Body of pancreas (tissue), 4 donors: ENCODE results near the gene ZSWIM6.

Experiments
- POLR2A ChIP-seq, 3 donors: fragments of 450-650 bp; IDR thresholded peaks; one replicate each; pipeline ENCODE4 v1.6.1; 2016; ENCODE audit warnings: antibody characterized with exemption in 3 of 3, mild to moderate bottlenecking in 2 of 3
- TF ChIP-seq, protein P1 (sequence below), 7 experiments: fragments of 450-650 bp in 4 of 7; fragments of 200-600 bp in 3 of 7; sonication (generic) in 3 of 7; IDR thresholded peaks; one replicate each; pipeline ENCODE4 v1.5.1; 2016 to 2019; ENCODE audit warnings: antibody characterized with exemption in 7 of 7

DNA sequence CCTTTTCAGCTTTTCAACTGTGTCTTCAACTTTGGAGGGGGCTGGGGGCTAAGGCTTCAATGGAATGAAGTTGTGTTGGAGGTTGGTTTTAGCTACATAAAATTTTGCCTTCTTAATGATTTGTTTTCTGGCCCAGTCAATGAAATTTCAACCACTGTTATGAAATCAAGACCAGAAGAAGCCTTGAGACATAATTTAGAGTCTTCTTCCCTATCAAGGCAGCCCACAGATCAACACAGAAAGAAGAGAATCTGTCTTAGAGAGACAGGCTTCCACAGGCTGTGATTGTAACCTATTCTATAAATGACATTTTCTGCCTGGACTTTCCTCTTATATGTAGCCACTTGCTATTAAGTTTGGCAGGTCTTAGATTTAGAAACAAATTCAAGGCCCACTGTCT lies 46.5 kb upstream of the ZSWIM6 start:
- TF ChIP-seq, protein P1, sequence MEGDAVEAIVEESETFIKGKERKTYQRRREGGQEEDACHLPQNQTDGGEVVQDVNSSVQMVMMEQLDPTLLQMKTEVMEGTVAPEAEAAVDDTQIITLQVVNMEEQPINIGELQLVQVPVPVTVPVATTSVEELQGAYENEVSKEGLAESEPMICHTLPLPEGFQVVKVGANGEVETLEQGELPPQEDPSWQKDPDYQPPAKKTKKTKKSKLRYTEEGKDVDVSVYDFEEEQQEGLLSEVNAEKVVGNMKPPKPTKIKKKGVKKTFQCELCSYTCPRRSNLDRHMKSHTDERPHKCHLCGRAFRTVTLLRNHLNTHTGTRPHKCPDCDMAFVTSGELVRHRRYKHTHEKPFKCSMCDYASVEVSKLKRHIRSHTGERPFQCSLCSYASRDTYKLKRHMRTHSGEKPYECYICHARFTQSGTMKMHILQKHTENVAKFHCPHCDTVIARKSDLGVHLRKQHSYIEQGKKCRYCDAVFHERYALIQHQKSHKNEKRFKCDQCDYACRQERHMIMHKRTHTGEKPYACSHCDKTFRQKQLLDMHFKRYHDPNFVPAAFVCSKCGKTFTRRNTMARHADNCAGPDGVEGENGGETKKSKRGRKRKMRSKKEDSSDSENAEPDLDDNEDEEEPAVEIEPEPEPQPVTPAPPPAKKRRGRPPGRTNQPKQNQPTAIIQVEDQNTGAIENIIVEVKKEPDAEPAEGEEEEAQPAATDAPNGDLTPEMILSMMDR (IDR thresholded peaks at IDR 0.05), result no peak
- no peak for TF ChIP-seq POLR2A (IDR thresholded peaks at IDR 0.05)
